ENCODE results near the gene LRRC28. TPM values are rescaled to one million over a fixed set of nuclear protein-coding genes. Genes with fewer than 3 reads are reported as not detected.
"Not testable (repeated sequence)": the region's sequence is repeated elsewhere in the genome, so short reads cannot be mapped to it uniquely, and the experiment has no call there.

Gene LRRC28
- total and polyA plus RNA-seq, 10 of the 15 experiments (the other 5 are each of a cell fraction or from before 2014, with no cell fraction given) = 21.3 to 54.9 (median 27.7) TPM

GRCh38 chr15:99232740-99233139, 18.5 kb upstream of the LRRC28 start:
- Histone ChIP-seq H2AFZ (ENCODE audit: control insufficient read depth, low read depth, low read length) (no peak overlapping the region), H3K4me3 (no peak overlapping the region), H4K20me1 (ENCODE audit: control insufficient read depth, insufficient read depth) (no peaks in the 10 kb centered on the region), H3K9ac (ENCODE audit: control insufficient read depth, insufficient read depth, low read length) (no peak overlapping the region), H3K9me3 (replicated peaks; ENCODE audit: control insufficient read depth, insufficient read depth, low read length) (no peaks in the 10 kb centered on the region), H3K4me1 (ENCODE audit: control insufficient read depth, insufficient read depth, low read length) (no peaks in the 10 kb centered on the region), H3K79me2 (ENCODE audit: control insufficient read depth, insufficient read depth, low read length) (no peaks in the 10 kb centered on the region), H3K27ac (ENCODE audit: control insufficient read depth, insufficient read depth) (no peak overlapping the region), H3K27me3 (replicated peaks in 1 of 2; ENCODE audit: control insufficient read depth in 2 of 2, insufficient read depth in 2 of 2, low read length in 1 of 2) (no peaks in the 10 kb centered on the region), H3K4me2 (ENCODE audit: control insufficient read depth, insufficient read depth) (no peak overlapping the region), H3K36me3 (ENCODE audit: control insufficient read depth in 2 of 2, insufficient read depth in 2 of 2, low read length in 1 of 2) (peaks cover 0 to under 1% of the 10 kb centered on the region in 2 experiments; a peak in 1 of 4 replicates)
- RAD21 ChIA-PET (ENCODE audit: unreplicated experiment) = no interaction called here
- SMC1A ChIA-PET (ENCODE audit: uncharacterized antibody, unreplicated experiment) = no interaction called here
- intact Hi-C loops (cut with micrococcal nuclease; ENCODE audit: unreplicated experiment) = no loop called here
- no TSS peak for BruUV-seq (replicated peaks)
- no peak for FAIRE-seq
- POLR2A ChIA-PET = no interaction called here
- no peak for DNase-seq (ENCODE audit: low read depth, low spot score)
- in situ Hi-C loops (cut with MboI) = no loop called here
- TF ChIP-seq JUND (IDR thresholded peaks at IDR 0.05; ENCODE audit: low read depth, low read length) (no peak), RB1 (IDR thresholded peaks at IDR 0.05; ENCODE audit: borderline replicate concordance) (no peak), SUPT20H (IDR thresholded peaks at IDR 0.05; ENCODE audit: borderline replicate concordance, control insufficient read depth, low read depth, low read length) (no peak)
- no peak for ATAC-seq
- CTCF ChIA-PET = no interaction called here
- 70% methylated on average over 2 of the region's 2 CpGs for WGBS (ENCODE audit: insufficient coverage, insufficient replicate concordance, low lambda C conversion rate, missing lambda C conversion rate)

- RAD21 ChIA-PET (ENCODE audit: unreplicated experiment); H3K27me3 ChIP-seq (replicated peaks in 1 of 2; ENCODE audit: control insufficient read depth in 2 of 2, insufficient read depth in 2 of 2, low read length in 1 of 2); H3K4me2 ChIP-seq (ENCODE audit: control insufficient read depth, insufficient read depth); H3K36me3 ChIP-seq (ENCODE audit: control insufficient read depth in 2 of 2, insufficient read depth in 2 of 2, low read length in 1 of 2); H3K9ac ChIP-seq (ENCODE audit: control insufficient read depth, insufficient read depth, low read length); intact Hi-C loops (cut with micrococcal nuclease; ENCODE audit: unreplicated experiment); BruUV-seq (replicated peaks); POLR2A ChIA-PET; H3K79me2 ChIP-seq (ENCODE audit: control insufficient read depth, insufficient read depth, low read length); in situ Hi-C loops (cut with MboI); CTCF ChIA-PET; H3K4me3 ChIP-seq; ATAC-seq; FAIRE-seq; H3K4me1 ChIP-seq (ENCODE audit: control insufficient read depth, insufficient read depth, low read length); H3K27ac ChIP-seq (ENCODE audit: control insufficient read depth, insufficient read depth); H4K20me1 ChIP-seq (ENCODE audit: control insufficient read depth, insufficient read depth); H3K9me3 ChIP-seq (replicated peaks; ENCODE audit: control insufficient read depth, insufficient read depth, low read length); DNase-seq (ENCODE audit: low read depth, low spot score); H2AFZ ChIP-seq (ENCODE audit: control insufficient read depth, low read depth, low read length): not testable (repeated sequence)
- SMC1A ChIA-PET (ENCODE audit: uncharacterized antibody, unreplicated experiment) = interaction anchor here (0.9 kb wide), 1 partner anchor 39 kb away, joined by 3 read pairs; no protein-coding TSS in a partner anchor
- 97% methylated on average over 6 of the region's 6 CpGs for WGBS (ENCODE audit: insufficient coverage, insufficient replicate concordance, low lambda C conversion rate, missing lambda C conversion rate)
Observed at GRCh38 chr15:99234160-99234559, 17.1 kb upstream of the LRRC28 start.
